ENCODE data around the gene FXYD1. TPM values are rescaled to one million over a fixed set of nuclear protein-coding genes. Genes with fewer than 3 reads are reported as not detected.
A peak's percentile ranks its signal among the peaks of the same experiment; 100 is the strongest.

FXYD1 gene
- total RNA-seq, 2 experiments from 2014 or later = 0.57 to 11.5 TPM

GRCh38 chr19:35154525-35155406, 16.1 kb downstream of the FXYD1 start, which contains the start of gene FXYD5:
Gene FXYD5 (plus strand): TSS chr19:35154735. CDS start chr19:35155551, 816 bp downstream.
- Histone ChIP-seq H3K36me3 (ENCODE audit: insufficient read depth, low read length) (peaks cover 32% of the 10 kb centered on the region), H3K79me2 (ENCODE audit: insufficient read depth, low read depth, low read length) (peaks cover 17% of the 10 kb centered on the region; the same call in 1 of the 2 replicates), H3K4me1 (ENCODE audit: insufficient read depth, low read length, poor library complexity, severe bottlenecking) (peaks cover 24% of the 10 kb centered on the region), H3K4me2 (ENCODE audit: low read length) (peak within 1 kb of the TSS; percentile 82), H3K4me3 (ENCODE audit: low read depth, low read length, poor library complexity, severe bottlenecking) (peak within 1 kb of the TSS; percentile 81), H4K20me1 (ENCODE audit: insufficient read depth, low read length) (no peaks in the 10 kb centered on the region), H3K9me2 (ENCODE audit: insufficient read depth, low read length) (no peaks in the 10 kb centered on the region), H3K9me3 (ENCODE audit: low read length) (no peaks in the 10 kb centered on the region), H3K27ac (ENCODE audit: low read depth, low read length, poor library complexity, severe bottlenecking) (peak within 1 kb of the TSS; percentile 51), H2AFZ (ENCODE audit: low read length) (peak within 1 kb of the TSS; percentile 36; the same call in 1 of the 2 replicates)
- DNase-seq (ENCODE audit: low spot score) = peak; percentile 69
- intact Hi-C loops (cut with micrococcal nuclease; ENCODE audit: unreplicated experiment) = loop anchor here (2.0 kb wide), 1 partner anchor 56 kb away; no protein-coding TSS in a partner anchor
- ChIA-PET POLR2A (interaction anchor here (0.7 to 1.5 kb wide), 2 partner anchors 13 to 82 kb away, joined by 4 to 5 read pairs; no protein-coding TSS in a partner anchor), CTCF (ENCODE audit: unreplicated experiment) (interaction anchor here (0.6 to 1.5 kb wide), 4 partner anchors 8 to 59 kb away, joined by 3 to 14 read pairs (median 4); no protein-coding TSS in a partner anchor)
- BruUV-seq (replicated peaks) = no TSS peak
- TF ChIP-seq EZH2phosphoT487 (IDR thresholded peaks at IDR 0.05; ENCODE audit: borderline replicate concordance, low read depth, low read length) (no peak), CTCF (conservative IDR thresholded peaks at IDR 0.05; ENCODE audit: low read length) (no peak)

- no peaks in the 10 kb centered on the region for H4K20me1 ChIP-seq (ENCODE audit: insufficient read depth, low read length)
- peaks cover 24% of the 10 kb centered on the region for H3K4me1 ChIP-seq (ENCODE audit: insufficient read depth, low read length, poor library complexity, severe bottlenecking)
- peak overlapping the region; percentile 36; the same call in 1 of the 2 replicates for H2AFZ ChIP-seq (ENCODE audit: low read length)
- peak overlapping the region; percentile 81 for H3K4me3 ChIP-seq (ENCODE audit: low read depth, low read length, poor library complexity, severe bottlenecking)
- H3K36me3 ChIP-seq (ENCODE audit: insufficient read depth, low read length) = peaks cover 39% of the 10 kb centered on the region
- H3K79me2 ChIP-seq (ENCODE audit: insufficient read depth, low read depth, low read length) = peaks cover 17% of the 10 kb centered on the region; the same call in 1 of the 2 replicates
- no peaks in the 10 kb centered on the region for H3K9me2 ChIP-seq (ENCODE audit: insufficient read depth, low read length)
- H3K9me3 ChIP-seq (ENCODE audit: low read length) = no peaks in the 10 kb centered on the region
- DNase-seq (ENCODE audit: low spot score) = peak; percentile 37
- ChIA-PET CTCF (ENCODE audit: unreplicated experiment) (no interaction called here), POLR2A (no interaction called here)
- peak overlapping the region; percentile 82 for H3K4me2 ChIP-seq (ENCODE audit: low read length)
- intact Hi-C loops (cut with micrococcal nuclease; ENCODE audit: unreplicated experiment) = loop anchor here (2.0 kb wide), 1 partner anchor 55 kb away; no protein-coding TSS in a partner anchor
- no TSS peak for BruUV-seq (replicated peaks)
- peak overlapping the region; percentile 51 for H3K27ac ChIP-seq (ENCODE audit: low read depth, low read length, poor library complexity, severe bottlenecking)
- no peak for TF ChIP-seq CTCF (conservative IDR thresholded peaks at IDR 0.05; ENCODE audit: low read length)
- no peak for TF ChIP-seq EZH2phosphoT487 (IDR thresholded peaks at IDR 0.05; ENCODE audit: borderline replicate concordance, low read depth, low read length)
These were observed 16.8 kb downstream of the FXYD1 start for GRCh38 chr19:35155441-35155840.
